HL-60/S4 treated with phorbol 12-myristate 13-acetate at 8.2 ng/mL for 4 days and 3 days (cell line): ENCODE measurements around the gene TPD52L1.

Experiments
- in situ Hi-C: fragments of 300-500 bp; cut with MboI; formaldehyde crosslinking; loops from 2 replicates; pipeline ENCODE4 v1.15.0; 2022; ENCODE audit warnings: low sequenced_read_pairs

The TPD52L1 gene

DNA sequence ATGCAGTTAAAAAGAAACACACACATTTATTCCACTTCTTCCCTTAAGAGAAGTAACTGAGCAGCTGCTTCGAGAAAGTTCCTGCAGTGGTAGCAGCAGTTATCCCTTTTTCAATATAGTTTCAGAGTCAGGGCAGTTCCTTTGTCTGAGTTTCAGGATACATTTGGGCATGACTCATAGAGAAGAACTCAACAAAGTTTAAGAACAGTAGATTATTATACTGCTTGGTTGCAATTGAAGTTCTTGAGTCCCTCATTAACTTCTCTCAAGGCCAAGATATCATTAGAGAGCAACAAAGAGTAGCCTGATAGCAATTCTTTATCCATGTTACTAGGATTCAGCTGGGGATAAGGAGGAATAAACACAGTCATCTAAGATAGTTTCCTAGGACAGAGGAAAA lies 54.4 kb downstream of the TPD52L1 start:
- in situ Hi-C loops = no loop called here

GRCh38 chr6:125208625-125209249 lies 55.2 kb downstream of the TPD52L1 start:
- in situ Hi-C loops = no loop called here

GRCh38 chr6:125210667-125211066 lies 57.1 kb downstream of the TPD52L1 start:
- in situ Hi-C loops = no loop called here

- in situ Hi-C loops = no loop called here
Measured at GRCh38 chr6:125211352-125211751, 57.8 kb downstream of the TPD52L1 start.

DNA sequence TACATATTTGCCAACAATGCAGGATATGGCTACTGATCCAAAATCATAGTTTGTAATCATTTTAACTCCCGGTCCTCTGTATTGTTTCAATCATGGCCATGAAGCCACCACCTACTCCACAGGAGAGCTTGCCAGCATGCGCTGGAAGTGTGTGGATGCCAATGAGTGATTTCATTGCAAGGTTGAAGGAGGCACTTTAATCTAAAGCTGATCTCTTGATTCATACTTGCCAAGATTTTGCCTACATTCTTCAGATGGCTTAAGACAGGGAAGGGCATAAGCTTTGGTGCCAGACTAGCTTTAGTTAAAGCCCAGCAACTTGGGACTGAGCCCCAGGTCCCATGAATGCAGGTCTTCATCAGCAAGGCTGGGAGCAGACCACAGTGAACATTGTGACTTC lies 58.8 kb downstream of the TPD52L1 start:
- in situ Hi-C loops = no loop called here

DNA sequence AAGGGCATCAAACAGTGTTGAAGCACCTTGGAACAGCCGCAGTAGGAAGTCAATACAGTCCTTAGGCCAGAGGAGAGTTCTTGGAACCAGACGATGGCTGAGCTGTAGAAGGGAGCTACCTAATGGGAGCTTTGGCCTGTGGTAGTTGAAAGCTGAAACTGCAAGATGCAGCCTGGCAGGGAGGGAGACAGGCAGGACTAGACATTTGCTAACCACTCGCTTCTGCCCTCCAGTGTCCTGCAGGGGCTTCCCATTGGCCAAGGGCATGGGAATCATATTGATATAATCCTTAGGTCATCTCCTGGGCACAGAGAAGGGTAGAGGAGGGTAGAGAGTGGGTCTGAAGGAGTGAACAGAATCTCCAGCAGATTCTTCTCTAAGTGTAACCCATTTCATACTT lies 60.4 kb downstream of the TPD52L1 start:
- in situ Hi-C loops = no loop called here

DNA sequence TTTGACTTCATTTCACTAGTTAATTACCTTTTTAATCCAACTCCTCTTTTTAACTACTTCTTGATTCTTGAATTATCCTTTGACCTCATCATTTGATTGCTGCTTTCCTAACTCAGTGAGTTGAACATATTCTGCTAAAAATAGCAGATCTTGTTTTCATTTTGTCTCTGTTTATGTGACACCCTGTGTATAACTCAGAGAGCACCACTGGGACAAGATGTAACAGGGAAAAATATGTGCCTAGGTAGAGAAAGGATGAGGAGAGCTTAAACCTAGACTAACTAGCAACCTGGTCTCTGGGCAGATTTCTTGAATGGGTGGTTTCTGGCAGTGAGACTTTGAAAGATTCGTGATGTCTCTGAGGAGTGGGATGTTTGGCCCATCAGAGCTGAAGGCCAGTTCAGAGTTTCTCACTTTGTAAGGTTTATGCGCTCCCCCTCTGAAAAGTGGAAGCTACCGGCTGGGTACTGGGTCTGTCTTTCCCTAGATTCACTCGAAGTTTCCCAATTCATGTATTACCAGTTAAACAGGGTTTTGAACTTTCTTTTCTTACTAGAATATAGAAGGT lies 61.8 kb downstream of the TPD52L1 start:
- in situ Hi-C loops = no loop called here

DNA sequence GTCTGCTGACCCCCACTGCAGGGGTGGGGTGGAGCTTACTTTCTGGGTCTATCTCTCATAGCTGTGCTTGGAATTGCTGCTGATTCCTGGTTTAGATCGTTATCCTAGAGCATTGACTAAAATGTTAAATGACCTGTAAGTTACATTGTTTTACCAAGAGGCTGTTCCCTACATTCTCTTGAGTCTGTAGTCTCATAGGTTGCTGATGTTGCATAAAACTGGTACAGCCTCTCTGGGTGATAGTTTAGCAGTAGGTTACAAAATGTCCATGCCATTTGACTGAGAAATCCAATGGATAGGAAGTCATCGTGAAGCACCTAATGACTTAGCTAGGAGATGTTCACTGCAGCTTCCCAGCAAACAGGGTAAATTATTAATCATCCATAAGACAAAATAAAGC lies 62.4 kb downstream of the TPD52L1 start:
- in situ Hi-C loops = no loop called here

DNA sequence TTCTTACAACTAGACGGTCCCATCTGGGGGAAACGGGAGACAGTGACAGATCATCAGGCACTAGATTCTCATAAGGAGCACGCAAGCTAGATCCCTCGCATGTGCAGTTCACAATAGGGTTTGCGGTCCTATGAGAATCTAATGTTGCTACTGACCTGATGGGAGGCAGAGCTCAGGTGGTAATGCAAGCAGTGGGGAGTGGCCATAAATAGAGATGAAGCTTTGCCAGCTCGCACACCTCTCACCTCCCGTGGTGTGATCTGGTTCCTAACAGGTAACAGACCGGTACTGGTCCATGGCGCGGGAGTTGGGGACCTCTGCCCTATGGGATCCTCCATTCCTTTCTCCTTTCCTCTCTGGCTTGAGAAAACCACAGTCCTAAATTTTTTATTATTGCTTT lies 63.8 kb downstream of the TPD52L1 start:
- in situ Hi-C loops = no loop called here

GRCh38 chr6:125217992-125218391 lies 64.4 kb downstream of the TPD52L1 start:
- in situ Hi-C loops = no loop called here

DNA sequence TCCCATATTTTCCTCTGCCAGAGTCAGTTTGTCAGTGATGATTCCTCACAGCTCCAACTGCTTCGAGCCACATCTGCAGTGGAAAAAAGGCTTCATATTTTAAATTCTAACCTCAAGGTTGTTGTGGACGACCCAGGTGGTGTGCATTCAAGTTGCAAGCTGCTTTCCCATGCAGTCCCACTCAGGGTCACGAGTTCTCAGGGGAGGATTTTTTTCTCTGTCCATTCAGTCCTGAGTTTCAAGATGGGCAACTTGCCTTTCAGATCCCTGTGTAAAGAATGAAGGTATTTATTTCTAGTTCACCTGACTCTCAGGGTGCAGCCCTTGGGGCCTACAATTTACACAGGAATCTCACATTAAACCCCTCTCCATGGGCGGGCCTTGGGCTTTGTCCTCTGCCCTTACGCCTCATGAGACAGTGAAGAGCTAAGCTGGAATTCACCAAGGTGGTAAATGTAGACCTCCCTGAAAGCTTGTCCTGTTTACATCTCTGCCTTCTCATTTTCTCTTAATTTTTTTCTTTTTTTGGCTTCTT lies 65.9 kb downstream of the TPD52L1 start:
- in situ Hi-C loops = no loop called here

- in situ Hi-C loops = no loop called here
Measured at GRCh38 chr6:125220712-125221111, 67.1 kb downstream of the TPD52L1 start.

- in situ Hi-C loops = no loop called here
Measured at GRCh38 chr6:125222531-125223455, 69.2 kb downstream of the TPD52L1 start.

- in situ Hi-C loops = no loop called here
Measured at GRCh38 chr6:125224231-125224861, 70.8 kb downstream of the TPD52L1 start.

- in situ Hi-C loops = no loop called here
Measured at GRCh38 chr6:125227244-125227643, 73.7 kb downstream of the TPD52L1 start.

DNA sequence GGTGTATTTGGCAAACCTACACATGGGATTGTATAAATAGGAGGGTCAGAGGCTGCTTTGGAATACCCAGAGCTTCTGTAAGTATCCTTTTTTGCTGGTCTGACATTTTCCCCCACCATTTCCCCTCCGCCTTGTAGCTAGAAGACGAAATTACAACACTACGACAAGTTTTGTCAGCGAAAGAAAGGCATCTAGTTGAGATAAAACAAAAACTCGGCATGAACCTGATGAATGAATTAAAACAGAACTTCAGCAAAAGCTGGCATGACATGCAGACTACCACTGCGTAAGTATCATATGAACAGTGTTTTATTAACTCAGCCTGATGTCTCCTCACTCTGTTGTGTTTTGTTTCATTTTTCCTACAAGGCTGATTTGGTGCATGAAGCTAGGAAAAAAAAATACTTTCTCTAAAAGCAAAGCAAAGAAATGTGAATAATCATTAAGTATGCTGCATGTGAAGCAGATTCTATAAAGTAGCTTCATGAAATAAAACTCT lies 75.5 kb downstream of the TPD52L1 start:
- in situ Hi-C loops = no loop called here

DNA sequence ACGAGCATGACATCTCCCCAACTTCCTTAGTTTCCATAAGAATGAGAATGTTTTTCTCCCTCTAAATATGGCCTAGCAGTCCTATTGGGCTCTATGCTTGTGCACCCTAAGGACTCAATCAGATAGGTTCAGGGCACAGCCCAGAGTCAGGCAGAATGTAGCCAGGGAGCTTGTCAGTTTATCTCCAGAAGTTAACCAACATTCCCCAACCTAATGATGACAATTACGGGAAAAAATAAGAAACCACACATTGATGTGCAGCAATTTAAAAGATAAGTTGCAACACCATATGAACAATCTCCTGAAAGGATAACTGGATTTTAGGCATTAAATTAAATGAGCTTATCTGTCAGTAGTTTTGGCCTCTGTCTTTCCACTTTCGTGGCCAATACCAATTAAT lies 77.1 kb downstream of the TPD52L1 start:
- in situ Hi-C loops = no loop called here

DNA sequence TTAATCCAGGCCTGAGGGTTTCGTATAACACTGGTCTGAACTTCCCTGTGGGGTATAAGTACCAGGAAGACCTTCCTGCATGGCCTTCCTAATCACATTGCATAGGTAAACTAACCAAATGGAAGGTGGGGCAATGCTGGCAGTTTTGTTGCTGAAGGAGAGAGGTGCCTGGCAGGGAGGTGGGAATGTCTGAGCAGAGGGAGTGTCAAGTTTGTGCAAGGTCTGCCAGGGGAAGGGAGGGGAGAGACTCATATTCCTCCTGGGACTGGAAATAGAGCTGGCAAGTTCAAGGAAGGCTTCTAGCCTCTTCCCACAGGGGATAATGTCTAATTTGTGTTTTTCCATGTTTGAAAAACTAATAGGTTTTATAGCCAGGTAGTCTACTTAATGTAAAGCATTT lies 77.6 kb downstream of the TPD52L1 start:
- in situ Hi-C loops = no loop called here

- in situ Hi-C loops = no loop called here
Measured at GRCh38 chr6:125231574-125232343, 78.2 kb downstream of the TPD52L1 start.

- in situ Hi-C loops = no loop called here
Measured at GRCh38 chr6:125232466-125232865, 78.9 kb downstream of the TPD52L1 start.
